GM19193 (cell line): ENCODE results near the gene GCH1.

ENCODE experiments used
- POLR2A ChIP-seq: IDR thresholded peaks from 4 replicates; pipeline ENCODE4 v1.6.1; 2011; ENCODE audit not compliant: insufficient read depth, insufficient read length; ENCODE audit errors: extremely low read depth

GCH1 gene, protein sequence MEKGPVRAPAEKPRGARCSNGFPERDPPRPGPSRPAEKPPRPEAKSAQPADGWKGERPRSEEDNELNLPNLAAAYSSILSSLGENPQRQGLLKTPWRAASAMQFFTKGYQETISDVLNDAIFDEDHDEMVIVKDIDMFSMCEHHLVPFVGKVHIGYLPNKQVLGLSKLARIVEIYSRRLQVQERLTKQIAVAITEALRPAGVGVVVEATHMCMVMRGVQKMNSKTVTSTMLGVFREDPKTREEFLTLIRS

DNA sequence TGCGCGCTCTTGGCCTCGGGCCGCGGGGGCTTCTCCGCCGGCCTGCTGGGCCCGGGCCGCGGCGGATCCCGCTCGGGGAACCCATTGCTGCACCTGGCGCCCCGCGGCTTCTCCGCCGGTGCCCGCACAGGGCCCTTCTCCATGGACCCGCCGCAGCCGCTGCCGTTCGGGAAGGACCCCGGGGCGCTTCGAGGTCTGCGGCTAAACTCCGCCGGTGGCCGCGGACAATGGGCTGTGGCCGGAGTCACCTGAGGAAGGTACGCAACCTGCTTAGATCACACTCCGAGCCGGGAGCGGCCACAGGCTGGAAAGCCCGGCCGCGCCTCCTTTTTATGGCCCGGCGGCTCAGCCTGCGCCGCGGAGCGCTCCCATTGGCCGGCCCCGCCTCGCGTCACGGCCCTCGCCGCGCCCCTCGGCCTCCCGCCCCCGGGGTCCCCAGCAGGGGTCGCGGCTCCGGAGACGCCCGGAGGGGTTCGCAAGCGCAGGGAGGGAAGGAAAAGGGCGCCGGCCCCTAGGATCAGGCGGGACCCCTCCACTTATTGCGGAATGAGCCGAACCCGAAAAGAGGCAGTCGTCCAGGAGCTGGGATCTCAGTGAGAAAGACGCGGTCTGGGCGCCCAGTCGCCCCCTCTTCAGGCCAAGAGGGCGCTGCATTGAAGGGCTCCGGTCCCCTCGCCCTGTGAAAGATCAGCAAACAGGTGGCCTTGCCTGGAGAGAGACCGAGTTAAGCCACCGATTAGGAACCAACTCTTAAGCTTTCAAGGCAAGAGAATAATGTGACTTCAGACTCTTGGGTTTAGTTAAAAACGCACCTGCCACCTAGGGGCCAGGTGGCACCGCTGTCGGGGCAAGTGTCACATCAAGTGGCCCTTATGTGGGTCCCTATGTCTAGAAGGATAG, at the start of gene GCH1:
GCH1 (minus strand) TSS at position 306 of the 900 bp plus-strand sequence; CDS start at position 143, 163 bp downstream.
- peak; percentile 97 for TF ChIP-seq POLR2A

DNA sequence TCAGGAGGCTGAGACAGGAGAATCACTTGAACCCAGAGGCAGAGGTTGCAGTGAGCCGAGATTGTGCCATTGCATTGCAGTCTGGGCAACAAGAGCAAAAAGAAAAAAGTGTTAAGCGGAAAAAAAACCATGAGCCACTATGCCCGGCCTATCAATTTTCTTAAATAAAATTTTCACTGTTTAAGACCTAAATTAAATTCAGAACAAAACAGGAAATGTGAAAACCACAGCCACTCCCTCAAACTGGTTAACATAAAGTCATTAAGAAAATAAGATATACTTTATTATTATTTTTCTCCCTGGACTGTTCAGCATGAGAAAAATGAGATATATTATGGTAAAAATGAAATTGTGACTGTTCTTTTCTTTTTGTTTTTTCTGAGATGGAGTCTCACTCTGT, 44.6 kb upstream of the GCH1 start:
- TF ChIP-seq POLR2A, result no peak

DNA sequence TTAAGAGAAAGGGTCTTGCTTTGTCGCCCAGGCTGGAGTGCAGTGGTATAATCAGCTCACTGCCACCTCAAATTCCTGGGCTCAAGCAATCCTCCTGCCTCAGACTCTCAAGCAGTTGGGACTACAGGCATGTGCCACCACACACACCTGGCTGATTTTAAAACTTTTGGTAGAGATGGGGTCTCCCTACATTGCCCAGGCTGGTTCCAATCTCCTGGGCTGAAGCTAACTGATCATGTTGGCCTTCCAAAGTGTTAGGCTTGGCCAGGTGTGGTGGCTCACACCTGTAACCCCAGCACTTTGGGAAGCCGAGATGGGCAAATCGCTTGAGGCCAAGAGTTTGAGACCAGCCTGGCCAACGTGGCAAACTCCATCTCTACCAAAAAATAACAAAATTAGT, 43.9 kb upstream of the GCH1 start:
- TF ChIP-seq POLR2A, result no peak

DNA sequence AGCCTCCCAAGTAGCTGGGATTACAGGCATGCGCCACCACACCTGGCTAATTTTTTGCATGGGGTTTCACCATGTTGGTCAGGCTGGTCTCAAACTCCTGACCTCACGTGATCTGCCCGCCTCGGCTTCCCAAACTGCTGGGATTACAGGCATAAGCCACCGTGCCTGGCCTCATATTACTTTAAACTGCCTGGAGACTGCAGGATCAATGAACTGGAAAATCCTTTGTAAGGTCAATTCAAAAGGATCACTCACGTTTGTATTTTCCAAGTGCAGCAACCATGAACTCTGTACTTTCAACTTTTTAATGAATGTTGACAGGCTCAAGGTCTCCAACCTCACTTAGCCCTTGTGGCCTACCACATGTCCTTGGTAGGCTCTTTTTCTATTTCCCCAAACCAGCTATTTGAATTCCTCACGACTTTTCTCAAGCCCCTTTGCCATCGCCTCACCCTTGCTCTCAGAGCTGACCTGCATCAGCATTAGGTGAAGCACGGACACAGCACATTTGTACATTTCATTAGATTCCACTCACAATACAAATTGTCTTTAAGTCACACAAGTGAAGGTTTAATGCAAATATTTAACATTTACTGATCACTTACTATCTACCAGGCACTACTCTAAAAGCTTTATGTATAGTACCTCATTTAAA, 42.2 kb upstream of the GCH1 start:
- no peak for TF ChIP-seq POLR2A

DNA sequence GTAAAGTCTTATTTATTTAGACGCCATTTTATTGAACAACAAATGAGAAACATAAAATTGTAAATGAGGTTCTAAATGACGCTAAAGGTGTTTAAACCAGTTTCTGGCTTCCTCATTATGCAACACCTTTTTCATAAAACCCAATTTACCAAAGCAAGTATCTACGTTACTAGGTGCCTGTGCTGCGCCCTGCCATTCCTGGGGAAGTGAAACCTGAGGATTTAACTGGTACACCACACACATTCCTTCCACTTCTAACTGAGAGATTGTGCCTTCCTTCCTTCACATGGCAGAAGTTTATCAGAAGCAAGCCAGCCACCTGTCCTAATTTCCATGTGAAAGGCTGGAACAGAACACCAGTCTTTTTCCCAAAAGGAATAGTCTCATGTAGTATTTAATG, 40.3 kb upstream of the GCH1 start:
- no peak for TF ChIP-seq POLR2A

DNA sequence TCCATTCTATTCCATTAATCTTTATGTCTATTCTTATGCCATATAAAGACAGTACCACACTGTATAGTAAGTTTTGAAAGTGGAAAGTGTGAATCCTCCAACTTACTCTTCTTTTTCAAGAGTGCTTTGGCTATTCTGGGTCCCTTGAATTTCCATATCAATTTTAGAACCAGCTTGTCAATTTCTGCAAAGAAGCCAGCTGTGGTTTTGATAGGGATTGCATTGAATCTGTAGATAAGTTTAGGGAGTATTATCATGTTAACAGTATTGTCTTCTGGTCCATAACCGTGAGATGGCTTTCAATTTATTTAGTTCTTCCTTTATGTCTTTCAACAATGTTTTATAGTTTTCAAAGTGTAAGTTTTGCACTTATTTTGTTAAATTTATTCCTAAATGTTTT, 34.2 kb upstream of the GCH1 start:
- no peak for TF ChIP-seq POLR2A

DNA sequence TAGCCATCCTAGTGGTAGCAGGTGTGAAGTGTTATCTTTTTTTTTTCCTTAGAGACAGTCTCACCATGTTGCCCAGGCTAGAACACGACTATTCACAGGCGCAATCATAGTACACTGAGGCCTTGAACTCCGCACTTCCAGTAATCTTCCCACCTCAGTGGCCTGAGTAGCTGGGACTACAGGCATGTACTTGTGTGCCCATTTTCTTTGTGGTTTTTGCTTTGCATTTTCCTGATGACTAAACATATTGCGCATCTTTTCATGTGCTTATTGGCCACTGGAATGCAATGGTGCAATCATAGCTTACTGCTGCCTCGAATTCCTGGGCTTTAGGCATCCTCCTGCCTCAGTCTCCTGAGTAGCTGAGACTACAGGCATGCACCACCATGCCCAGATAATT, 33.3 kb upstream of the GCH1 start:
- TF ChIP-seq POLR2A, result no peak

DNA sequence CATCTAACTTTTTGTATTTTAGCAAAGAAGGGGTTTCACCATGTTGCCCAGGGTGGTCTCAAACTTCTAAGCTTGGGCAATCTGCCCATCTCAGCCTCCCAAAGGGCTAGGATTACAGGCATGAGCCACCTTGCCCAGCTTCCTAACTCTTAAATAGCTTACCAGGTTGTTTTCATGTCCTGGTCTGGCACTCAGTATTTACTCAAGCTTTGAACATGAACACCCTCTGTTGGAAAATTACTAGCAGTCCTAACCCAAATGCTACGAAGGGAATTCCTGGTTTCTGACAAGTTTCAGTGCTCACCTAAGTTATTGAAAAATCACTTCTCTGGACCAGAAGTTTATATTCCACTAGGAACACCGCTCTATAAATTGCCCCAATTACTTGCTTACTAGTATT, 32.5 kb upstream of the GCH1 start:
- TF ChIP-seq POLR2A, result no peak

DNA sequence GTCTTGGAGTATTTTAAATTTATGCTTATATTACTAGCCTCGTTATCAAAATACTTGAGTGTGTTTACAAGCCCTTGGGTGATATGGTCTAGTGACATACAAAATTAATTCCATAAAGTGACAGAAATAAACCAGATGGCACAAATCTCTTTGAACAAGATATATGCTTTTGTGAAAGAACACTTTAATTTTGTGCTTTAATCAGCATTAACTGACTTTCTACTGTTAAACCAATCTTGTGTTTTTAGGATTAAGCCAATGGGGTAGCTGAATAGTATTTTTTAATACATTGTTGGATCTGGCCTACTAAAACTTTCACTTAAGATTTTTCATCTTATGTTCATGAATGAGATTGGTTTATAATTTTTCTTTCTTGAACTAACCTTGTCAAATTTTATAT, 30.4 kb upstream of the GCH1 start:
- no peak for TF ChIP-seq POLR2A

DNA sequence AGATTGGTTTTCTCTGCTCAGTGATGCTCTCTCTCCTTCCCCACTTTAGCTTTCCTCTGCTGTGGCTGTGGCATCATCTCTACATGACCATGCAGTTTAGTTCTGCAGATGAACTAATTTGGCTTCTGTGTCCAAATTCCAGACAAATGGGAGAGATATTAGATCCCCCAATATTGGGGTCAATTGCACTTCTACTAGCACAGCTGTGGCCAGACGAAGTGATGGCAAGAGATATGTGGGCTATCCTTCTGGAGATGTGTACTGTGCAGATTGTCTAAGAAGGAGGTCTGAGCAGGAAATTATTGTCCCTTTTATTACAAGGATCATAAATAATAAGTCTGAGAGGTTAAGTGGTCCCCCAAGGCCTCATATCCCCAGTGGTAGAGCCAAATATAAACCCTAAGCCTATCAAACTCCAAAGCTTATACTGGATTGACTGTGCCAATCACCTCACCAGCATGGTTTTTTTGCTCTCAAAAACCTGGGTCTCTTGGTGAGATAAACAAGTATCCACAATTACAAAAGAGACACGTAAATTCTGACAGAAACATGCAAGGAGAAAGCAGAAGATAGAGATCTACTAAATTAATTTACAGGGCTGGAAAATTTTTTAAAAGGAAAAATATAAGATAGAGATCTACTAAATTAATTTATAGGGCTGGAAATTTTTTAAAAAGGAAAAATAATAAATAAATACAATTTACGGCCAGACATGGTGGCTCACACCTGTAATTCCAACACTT, 29.1 kb upstream of the GCH1 start:
- no peak for TF ChIP-seq POLR2A

DNA sequence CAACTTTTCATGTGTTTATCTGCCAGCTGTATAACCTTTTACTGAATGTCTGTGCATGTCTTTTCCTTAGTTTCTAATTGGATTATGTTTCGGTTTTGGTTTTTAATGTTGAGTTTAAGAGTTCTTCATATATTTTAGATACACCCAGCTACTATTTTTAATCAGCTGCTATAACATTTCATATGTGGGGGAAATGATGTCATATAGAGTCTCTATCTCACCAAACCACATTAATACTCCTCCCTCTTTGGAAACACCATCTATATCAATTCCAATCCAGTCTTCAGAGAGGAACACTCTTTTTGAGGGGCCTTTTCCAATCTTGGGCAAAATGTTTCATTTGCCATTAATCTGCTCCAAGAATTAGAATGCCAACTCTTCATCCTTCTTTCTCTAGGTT, 28.5 kb upstream of the GCH1 start:
- TF ChIP-seq POLR2A, result no peak

DNA sequence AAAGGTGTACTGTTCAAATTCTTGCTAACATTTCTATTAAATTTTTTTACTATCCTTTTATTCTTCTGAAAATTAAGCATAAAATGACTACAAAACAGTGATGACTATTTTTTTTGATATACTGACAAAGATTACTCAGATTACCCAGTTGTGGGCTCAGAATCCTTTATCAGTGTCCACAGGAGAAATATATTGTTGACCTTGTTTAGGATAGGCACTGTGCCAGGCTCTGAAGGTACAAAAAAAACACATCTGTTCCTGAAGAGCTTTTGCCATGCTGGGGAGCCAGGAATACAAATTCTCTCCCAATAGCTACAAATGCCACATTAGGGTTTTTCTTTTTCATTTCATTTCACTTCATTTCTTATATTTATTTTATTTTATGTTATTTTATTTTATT, 26.9 kb upstream of the GCH1 start:
- no peak for TF ChIP-seq POLR2A

DNA sequence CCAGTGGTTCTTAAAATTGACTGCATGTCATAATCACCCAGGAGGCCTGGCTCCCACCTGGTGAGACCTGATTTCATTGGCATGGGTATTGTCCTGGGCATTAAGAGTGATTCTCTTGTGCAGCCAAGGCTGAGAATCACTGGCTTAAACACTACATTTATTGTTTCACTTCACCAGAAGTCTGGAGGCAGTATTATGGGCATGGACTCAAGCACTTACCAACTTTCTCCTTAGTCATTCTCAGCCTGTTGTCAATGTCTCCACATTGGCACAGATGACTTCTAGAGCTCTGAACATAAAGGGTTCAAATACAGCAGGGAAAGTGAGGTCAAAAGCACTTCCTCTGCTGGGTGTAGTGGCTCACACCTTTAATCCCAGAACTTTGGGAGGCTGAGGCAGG, 25.6 kb upstream of the GCH1 start:
- TF ChIP-seq POLR2A, result no peak

DNA sequence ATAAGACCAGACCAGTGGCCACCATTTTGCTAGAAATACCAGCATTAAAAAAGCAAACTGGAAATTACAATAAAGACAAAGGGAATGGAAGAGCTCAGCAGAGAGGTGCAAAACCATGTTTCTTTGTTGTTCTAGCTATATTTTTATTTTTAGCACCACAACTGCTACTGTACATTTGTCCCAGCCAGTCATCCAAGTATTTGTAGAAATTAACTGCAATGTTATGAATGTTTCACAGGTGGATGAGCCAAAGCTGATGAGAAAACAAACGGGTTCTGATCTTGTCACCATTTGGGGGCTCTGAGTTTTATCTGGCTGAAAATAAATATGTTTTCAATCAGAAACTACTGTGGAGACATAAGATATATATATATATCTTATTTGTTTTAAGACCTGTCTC, 24.9 kb upstream of the GCH1 start:
- TF ChIP-seq POLR2A, result no peak

DNA sequence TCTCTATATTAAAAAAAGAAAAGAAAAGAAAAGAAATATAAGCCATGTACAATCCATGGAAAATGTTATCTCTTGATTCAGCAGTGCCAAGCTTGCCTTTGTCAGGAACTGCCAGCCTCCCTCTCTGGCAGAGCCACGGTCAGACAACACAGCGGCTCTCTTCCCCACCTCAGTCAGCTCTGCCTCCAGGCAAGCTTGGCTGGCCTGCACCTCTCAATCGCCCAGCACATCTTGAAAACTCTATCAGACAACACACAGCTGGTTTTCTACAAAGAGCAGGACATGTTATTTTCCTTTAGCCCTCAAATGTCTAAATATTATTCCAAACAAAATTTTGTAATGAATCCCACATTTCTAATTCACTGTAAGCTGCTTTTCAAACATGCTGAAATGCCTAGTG, 20.0 kb upstream of the GCH1 start:
- TF ChIP-seq POLR2A, result no peak
